Urinary bladder (tissue), 4 donors: ENCODE data around the gene ANKS1B. TPM values are rescaled to one million over a fixed set of nuclear protein-coding genes. Genes with fewer than 3 reads are reported as not detected.

Source experiments
- DNase-seq: peaks from one replicate; pipeline ENCODE4 v3.0.0-alpha.2; 2015; ENCODE audit errors: extremely low spot score
- H3K27ac ChIP-seq: one replicate; pipeline ENCODE4 v1.5.1; 2013; ENCODE audit warnings: low read depth, mild to moderate bottlenecking, moderate library complexity
- H3K36me3 ChIP-seq: one replicate; pipeline ENCODE4 v1.6.1; 2013; ENCODE audit warnings: mild to moderate bottlenecking, moderate library complexity; ENCODE audit not compliant: insufficient read depth
- H3K4me1 ChIP-seq: one replicate; pipeline ENCODE4 v1.6.1; 2013; ENCODE audit warnings: mild to moderate bottlenecking, moderate library complexity; ENCODE audit not compliant: insufficient read depth
- H3K4me3 ChIP-seq: one replicate; pipeline ENCODE4 v1.5.1; 2013; ENCODE audit warnings: low read depth, low read length
- WGBS: extraction: QIAGEN DNeasy Blood & Tissue Kit; methylation state at CpG from one replicate; pipeline ENCODE4 v1.1.7; 2013; 5-methylcytosine and 5-hydroxymethylcytosine counted together
- polyA plus RNA-seq: library from polyadenylated mRNA; stranded (reverse); fragments of 200-250 nt; gene quantifications from one replicate; pipeline ENCODE4 v1.2.3, GENCODE V29; 2013
- total RNA-seq: library from RNA; depleted of rRNA; stranded (reverse); fragments of >200 nt; gene quantifications from one replicate; pipeline ENCODE4 v1.2.3, GENCODE V29; 2014
- donor health status: healthy with polysubstance abuse.
- donor health status: healthy.

ANKS1B gene
- total and polyA plus RNA-seq, 2 donors: 4.9 to 43.7 TPM

DNA sequence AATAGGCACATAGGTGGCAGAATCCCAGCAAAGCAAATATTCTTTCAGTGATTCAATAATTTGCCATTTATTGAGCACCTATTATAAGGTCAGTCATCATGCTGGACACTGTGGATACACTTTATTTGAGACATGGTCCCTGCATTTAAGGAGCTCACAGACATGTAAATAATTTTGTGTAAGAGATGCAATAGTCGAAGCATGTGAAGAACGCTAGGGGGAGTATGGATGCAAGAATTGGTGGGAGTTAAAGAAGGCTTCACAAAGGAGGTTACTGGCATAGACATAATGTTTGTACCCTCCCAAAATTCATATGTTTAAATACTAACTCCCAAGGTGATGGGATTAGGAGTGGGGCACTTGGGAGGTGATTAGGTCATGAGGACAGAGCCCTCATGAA, 597.8 kb downstream of the ANKS1B start:
- 50% methylated on average over 2 of the region's 2 CpGs for WGBS
- no peak for DNase-seq
- H3K4me3 ChIP-seq: no peak overlapping the region

DNA sequence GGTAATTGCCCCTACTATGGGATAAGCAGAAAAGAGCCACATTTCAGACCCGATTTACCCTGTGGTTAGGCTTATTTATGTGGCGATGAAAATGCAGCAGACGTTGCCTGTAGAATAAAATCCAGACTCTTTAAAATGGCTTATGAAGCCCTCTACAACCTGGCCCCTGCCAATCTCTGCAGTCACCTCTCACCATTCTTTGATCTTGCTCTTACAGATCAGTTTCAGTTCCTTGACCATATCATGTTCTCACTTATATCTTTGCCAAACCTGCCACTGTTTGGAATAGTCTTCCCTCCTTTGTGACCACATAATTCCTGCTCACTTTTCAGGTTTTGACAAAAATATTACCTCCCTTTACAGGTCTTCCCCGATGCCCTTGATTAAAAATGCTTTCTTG, 601.5 kb downstream of the ANKS1B start:
- H3K27ac ChIP-seq: no peak overlapping the region
- no peak for DNase-seq
- WGBS: 85% methylated on average over 4 of the region's 4 CpGs
- no peaks in the 10 kb centered on the region for H3K4me1 ChIP-seq
- H3K4me3 ChIP-seq: no peak overlapping the region
- no peaks in the 10 kb centered on the region for H3K36me3 ChIP-seq

More for the DNA sequence above, 597.8 kb downstream of the ANKS1B start:
- no peaks in the 10 kb centered on the region for H3K36me3 ChIP-seq
- H3K27ac ChIP-seq: no peak overlapping the region
- no peaks in the 10 kb centered on the region for H3K4me1 ChIP-seq

DNA sequence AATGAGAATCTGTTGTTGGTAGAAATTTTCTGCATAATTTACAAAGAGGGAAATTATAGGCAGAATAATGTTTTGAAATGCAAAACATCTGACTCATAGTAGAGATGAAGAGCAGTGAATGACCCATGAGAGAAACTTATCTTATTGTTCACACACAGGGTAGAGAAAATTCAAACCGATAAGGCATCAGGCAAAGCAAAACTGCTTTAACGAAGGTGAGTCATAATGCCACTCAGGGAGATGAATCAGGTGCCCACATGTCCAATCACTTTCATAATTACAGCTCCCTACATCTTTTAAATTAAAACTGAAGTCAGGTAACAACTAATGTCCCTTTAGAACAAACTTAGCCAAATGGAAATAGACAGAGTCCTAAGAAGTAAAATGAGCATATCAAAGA, 602.7 kb downstream of the ANKS1B start:
- H3K4me3 ChIP-seq: no peak overlapping the region
- H3K36me3 ChIP-seq: no peaks in the 10 kb centered on the region
- H3K4me1 ChIP-seq: no peaks in the 10 kb centered on the region
- DNase-seq: no peak
- 75% methylated on average over 2 of the region's 2 CpGs for WGBS
- no peak overlapping the region for H3K27ac ChIP-seq

DNA sequence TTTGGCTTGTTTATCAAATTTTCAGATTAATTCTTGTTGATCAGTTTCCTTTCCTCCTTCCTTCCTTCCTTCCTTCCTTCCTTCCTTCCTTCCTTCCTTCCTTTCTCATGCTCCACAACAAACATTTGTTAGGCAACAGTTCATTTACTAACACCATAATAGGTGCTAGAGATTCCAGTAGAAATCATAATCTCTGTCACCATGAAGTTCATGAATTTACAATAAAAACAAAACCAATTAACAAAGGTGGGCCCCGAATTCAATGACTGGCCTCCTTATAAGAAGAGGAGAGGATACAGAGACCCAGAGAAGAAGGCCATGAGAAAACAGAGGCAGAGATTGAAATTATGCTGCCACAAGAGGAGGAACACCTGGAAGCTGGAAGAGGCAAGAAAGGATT, 604.0 kb downstream of the ANKS1B start:
- 94% methylated on average over 1 of the region's 1 CpG for WGBS
- H3K4me3 ChIP-seq: no peak overlapping the region
- no peak overlapping the region for H3K27ac ChIP-seq
- no peaks in the 10 kb centered on the region for H3K36me3 ChIP-seq
- DNase-seq: no peak
- H3K4me1 ChIP-seq: no peaks in the 10 kb centered on the region

DNA sequence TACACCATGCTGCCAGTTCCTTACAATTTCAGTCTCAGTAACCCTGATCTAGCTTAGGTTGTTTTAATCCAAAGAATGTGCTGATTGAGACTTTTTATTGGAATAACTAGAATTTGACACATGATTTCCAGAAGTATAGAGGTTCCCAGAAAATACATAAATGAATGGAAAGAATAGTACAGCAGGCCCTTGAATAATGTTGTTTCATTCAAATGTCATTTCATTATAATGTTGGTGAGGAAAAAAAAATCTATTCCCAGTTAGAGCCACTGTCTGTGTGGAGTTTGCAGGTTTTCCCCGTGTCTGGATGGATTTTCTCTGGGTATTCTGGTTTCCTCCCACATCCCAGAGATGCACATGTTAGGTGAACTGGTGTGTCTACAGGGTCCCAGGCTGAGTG, 610.7 kb downstream of the ANKS1B start:
- no peak for DNase-seq
- H3K36me3 ChIP-seq: no peaks in the 10 kb centered on the region
- no peaks in the 10 kb centered on the region for H3K4me1 ChIP-seq
- 90% methylated on average over 1 of the region's 1 CpG for WGBS
- no peak overlapping the region for H3K27ac ChIP-seq
- H3K4me3 ChIP-seq: no peak overlapping the region

DNA sequence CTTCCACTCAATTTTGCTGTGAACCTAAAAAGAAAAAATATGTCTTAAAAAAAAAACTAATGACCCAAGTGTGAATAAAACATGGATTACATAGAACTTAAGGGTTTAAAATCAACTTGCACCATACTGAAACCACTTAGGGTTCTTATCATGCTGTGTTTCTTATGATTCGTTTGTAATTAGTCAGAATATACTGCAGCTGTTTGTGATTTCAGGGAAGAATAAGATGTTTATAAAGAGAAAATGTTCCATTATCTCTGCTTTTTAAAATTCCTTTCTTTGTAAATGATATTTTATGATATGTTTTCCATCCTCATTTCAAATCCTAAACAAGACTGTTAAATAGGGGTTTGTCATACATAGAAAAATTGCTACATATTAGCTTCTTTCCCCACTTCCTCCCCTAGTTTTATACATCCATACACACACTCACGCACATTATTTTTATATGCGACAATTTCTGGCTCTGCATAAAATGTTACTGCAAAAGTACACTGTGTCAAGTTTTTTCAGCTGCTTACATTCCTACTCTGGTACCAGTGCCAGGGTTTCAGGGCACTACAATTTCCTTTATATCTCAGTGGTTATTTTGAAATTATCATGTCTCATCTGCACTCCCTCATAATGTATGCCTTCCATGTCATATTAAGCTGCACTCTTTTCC, 612.3 kb downstream of the ANKS1B start:
- no peak overlapping the region for H3K27ac ChIP-seq
- H3K4me3 ChIP-seq: no peak overlapping the region
- no peaks in the 10 kb centered on the region for H3K4me1 ChIP-seq
- no peaks in the 10 kb centered on the region for H3K36me3 ChIP-seq
- DNase-seq: no peak
- 31% methylated on average over 3 of the region's 3 CpGs for WGBS

DNA sequence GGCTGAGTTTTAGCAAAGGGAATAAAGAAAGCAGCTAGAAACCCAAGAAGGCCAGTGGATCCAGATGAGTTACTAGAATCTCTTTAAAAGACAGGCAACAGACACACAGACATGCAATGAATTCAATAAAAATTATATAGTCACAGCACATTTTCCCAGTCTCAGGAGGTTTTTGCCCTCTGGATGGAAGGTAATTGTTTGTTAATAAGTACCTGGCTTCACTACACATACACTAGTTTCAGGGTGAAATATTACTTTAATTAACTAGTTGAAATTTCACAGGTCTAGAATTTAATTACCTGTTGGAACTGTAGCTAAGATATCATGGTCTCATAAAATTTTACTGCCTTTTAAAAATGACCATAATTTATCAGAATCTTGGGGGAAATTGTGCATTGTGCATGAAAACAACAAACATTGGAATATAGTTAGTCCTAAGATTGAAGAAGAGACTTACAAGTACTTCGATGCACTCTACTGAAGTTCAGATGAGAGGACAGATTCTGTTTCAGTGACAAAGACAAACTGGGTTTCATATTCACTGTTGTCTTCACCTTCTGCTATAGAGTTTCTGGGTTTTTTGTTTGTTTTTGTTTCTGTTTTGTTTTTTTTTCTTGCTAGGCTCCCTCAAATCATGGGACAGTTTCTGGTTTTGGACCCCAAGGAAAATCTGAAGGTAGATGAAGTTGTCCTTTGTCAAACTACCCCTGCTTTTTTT, 614.2 kb downstream of the ANKS1B start:
- H3K36me3 ChIP-seq: no peaks in the 10 kb centered on the region
- H3K27ac ChIP-seq: no peak overlapping the region
- no peak overlapping the region for H3K4me3 ChIP-seq
- no peaks in the 10 kb centered on the region for H3K4me1 ChIP-seq
- WGBS: 75% methylated on average over 1 of the region's 1 CpG
- DNase-seq: no peak

DNA sequence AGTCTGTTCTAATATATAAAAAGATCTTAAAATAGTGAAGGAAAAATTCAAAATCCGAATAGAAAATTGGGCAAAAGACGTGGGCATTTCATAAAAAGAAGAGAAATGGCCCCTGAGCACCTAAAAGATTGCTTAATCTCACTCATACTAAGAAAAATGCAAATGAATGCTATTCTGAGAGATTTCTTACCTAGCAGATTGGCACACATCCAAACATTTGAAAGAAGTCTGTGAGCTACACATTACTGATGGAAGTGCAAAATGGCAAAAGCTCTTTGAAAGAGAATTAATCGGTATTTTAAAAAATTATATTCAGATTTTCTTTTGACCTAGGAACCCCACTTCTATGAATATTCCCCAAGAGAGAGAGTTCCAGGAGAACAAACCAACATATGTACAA, 617.6 kb downstream of the ANKS1B start:
- Histone ChIP-seq H3K27ac (no peak overlapping the region), H3K4me3 (no peak overlapping the region), H3K4me1 (no peaks in the 10 kb centered on the region), H3K36me3 (no peaks in the 10 kb centered on the region)
- WGBS: 90% methylated on average over 3 of the region's 3 CpGs
- DNase-seq: no peak

DNA sequence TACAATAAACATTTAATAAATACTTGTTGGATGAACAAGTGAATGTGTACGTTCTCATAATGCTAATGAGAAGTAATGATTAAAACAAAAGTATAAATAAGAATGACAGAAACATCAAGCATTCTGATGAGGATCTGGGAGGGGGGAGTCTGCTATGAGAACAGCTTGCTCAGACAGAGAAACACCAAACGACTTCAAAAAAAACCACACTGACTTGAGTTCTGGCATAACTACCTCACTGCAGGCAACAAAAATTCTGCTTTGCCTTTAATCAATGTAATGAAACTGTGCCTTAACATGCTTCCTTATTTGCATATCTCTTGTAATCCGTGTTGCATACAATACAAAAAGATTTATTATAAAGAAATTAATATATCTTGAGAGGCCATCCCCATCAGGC, 632.5 kb downstream of the ANKS1B start:
- Histone ChIP-seq H3K36me3 (no peaks in the 10 kb centered on the region), H3K27ac (no peak overlapping the region), H3K4me3 (no peak overlapping the region), H3K4me1 (no peaks in the 10 kb centered on the region)
- WGBS: 39% methylated on average over 3 of the region's 3 CpGs
- DNase-seq: no peak

DNA sequence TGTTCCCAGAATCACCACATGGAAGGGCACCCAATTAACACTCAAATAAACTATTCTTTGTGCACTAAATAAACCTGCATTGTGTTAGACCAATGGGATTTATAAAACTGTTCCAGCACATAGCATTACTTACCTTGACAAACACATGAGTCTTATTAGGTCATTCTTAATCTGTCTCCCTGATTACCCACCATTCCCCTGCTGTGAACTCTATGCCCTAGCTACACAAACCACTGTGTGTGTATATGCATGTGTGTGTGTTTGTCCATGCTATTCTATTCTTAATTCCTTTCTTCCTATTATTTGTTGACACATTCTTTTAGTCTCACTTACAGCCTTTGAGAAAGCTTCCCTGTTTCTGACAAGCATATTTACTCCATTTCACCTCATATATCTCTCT, 640.8 kb downstream of the ANKS1B start:
- DNase-seq: no peak
- H3K36me3 ChIP-seq: no peaks in the 10 kb centered on the region
- H3K4me1 ChIP-seq: no peaks in the 10 kb centered on the region
- H3K4me3 ChIP-seq: no peak overlapping the region
- H3K27ac ChIP-seq: no peak overlapping the region

DNA sequence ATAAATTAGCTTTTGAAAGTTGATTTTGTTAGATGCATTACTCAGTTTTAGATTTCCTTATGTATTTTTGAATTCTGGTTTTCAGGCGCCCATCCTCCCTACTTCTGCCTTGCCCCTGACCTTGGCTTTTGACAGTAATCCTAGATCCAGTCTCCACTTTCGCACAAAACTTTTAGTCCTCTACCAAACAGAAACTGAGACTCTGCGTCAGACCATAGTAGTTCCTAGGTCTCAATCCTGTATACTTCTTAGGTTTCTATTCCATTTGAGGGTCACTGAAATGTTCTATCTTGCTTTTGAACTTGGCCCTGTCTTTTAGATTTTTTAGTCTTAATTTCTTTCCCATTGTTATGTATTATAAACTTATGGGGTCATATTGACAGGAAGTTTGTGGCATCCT, 645.1 kb downstream of the ANKS1B start:
- 99% methylated on average over 3 of the region's 3 CpGs for WGBS
- Histone ChIP-seq H3K4me3 (no peak overlapping the region), H3K27ac (no peak overlapping the region), H3K4me1 (no peaks in the 10 kb centered on the region), H3K36me3 (no peaks in the 10 kb centered on the region)
- DNase-seq: no peak

DNA sequence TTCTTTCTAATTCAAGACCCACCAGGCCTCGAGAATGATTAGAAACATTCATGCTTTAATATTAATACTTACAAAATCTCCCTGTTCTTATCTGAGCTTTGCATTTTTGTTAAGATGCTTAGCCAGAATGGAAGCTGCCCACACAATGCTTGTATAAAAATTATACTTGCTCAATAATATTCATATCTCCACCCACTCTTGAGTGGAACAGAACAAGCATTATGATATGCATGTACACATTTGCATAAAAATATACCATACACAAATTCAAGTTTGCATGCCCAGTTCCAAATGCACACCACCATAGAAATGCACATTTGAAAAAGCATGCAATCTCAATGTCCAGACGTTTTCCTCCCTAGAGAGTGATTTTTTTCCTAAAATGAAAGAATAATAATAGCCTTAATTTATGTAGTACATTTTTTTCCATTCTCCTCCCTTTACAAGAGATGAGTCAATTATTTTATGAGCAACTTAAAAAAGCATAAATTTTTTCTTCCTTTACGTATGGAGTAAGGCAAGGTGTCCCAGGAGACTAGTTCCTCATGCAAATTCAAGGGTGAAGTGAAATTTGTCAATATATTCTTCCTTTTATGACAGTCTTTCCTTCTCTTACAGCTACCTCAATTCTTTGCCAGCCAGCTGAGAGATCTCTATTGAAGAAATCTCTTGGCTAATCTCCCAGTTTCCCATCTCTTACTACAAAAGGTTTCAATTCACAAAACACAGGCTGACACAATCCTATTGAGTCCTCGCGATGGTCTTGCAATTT, 650.3 kb downstream of the ANKS1B start:
- Histone ChIP-seq H3K4me3 (no peak overlapping the region), H3K36me3 (no peaks in the 10 kb centered on the region), H3K4me1 (no peaks in the 10 kb centered on the region), H3K27ac (no peak overlapping the region)
- WGBS: 42% methylated on average over 5 of the region's 5 CpGs
- DNase-seq: no peak

DNA sequence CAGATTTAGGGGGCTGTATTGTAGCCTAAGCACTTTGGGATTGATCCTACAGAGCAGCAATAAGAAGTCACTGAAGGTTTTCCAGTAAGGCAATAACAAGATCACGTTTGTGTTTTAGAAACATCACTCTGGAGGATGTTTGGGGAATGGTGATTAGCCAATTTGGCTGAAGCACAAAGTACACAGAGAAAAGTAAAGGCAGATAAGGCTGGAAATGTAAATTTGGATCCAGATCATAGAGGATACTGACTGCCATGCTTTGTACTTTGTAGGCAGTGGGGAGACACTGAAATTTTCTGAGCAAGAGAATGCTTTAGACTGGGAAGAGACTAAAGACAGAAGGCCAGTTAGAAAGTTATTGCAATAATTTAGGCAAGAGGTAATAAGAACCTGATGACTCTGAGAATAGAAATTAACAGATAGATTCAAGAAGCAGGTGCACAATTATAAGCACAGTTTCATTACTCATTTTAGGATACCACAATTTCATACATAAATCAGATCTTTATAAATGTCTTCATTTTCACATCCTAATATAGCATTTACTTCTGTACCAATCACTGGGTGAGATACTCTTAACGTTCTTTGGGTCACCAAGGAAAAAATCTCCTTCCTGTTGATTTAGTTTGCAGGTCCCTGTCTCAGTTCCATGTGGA, 651.7 kb downstream of the ANKS1B start:
- Histone ChIP-seq H3K4me1 (no peaks in the 10 kb centered on the region), H3K36me3 (no peaks in the 10 kb centered on the region), H3K4me3 (no peak overlapping the region), H3K27ac (no peak overlapping the region)
- DNase-seq: peak; percentile 11
- WGBS: 14% methylated on average over 2 of the region's 2 CpGs
